Non-pigmented ciliary epithelial cell (primary cell): ENCODE data around the gene PLEKHG2.

Experiments used
- DNase-seq: peaks from one replicate; pipeline ENCODE4 v3.0.0-alpha.2; 2010; ENCODE audit warnings: low read depth

PLEKHG2 gene

DNA sequence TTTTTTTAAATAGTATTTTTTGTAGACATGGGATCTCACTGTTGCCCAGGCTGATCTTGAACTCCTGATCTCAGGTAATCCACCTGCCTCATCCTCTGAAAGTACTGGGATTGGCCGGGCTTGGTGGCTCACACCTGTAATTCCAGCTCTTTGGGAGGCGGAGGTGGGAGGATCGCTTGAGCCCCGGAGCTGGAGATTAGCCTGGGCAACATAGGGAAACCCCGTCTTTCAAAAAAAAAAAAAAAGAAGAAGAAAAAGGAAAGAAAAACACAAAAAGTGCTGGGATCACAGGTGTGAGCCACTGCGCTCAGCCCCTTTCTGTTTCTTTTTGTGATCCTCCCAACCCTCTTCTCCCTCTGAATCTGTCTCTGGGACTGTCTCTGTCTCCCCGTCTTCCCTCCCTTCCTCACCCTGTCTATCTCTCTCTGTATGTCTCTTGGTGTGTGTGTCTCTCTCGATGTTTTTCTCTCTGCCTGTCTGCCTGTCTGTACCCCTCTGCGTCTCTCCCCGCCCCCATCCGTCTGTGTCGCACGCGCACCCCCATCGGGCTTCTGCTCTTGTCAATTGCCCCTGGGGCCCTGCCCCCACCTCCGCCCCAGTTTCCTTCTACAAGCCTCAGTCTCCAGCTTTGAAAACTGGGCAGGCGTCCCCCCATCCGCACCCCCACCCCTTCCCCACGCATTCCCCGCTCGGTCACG, 6.4 kb upstream of the PLEKHG2 start:
- no peak for DNase-seq

GRCh38 chr19:39406656-39407409, 5.6 kb upstream of the PLEKHG2 start, which contains the start of gene ZFP36:
Gene ZFP36 (plus strand): TSS chr19:39406847. CDS start chr19:39406905, 58 bp downstream.
- DNase-seq: no peak

- no peak for DNase-seq
Observed at GRCh38 chr19:39407410-39407659, 5.1 kb upstream of the PLEKHG2 start.

DNA sequence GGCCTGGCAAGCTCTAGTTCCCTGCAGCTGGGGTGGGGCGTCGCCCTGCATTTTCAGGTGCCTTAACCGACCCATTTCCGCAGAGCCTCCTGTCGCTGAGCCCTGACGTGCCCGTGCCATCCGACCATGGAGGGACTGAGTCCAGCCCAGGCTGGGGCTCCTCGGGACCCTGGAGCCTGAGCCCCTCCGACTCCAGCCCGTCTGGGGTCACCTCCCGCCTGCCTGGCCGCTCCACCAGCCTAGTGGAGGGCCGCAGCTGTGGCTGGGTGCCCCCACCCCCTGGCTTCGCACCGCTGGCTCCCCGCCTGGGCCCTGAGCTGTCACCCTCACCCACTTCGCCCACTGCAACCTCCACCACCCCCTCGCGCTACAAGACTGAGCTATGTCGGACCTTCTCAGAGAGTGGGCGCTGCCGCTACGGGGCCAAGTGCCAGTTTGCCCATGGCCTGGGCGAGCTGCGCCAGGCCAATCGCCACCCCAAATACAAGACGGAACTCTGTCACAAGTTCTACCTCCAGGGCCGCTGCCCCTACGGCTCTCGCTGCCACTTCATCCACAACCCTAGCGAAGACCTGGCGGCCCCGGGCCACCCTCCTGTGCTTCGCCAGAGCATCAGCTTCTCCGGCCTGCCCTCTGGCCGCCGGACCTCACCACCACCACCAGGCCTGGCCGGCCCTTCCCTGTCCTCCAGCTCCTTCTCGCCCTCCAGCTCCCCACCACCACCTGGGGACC, 4.6 kb upstream of the PLEKHG2 start:
- no peak for DNase-seq

- no peak for DNase-seq
Observed at GRCh38 chr19:39408392-39409207, 3.9 kb upstream of the PLEKHG2 start.

- no peak for DNase-seq
Observed at GRCh38 chr19:39409208-39410016, 3.1 kb upstream of the PLEKHG2 start.

GRCh38 chr19:39410017-39410830, 2.2 kb upstream of the PLEKHG2 start:
- no peak for DNase-seq

DNA sequence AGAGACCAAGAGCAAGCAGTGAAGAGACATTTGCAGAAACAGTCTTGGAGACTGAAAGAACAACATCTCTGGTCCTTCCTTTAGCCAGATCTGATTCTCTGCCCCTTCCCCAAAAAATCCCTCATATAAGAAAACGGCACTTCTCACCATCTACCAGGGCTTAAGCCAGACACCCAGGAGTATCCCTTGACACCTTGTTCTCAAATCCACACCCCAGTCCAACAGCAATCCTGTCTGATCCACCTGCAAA, 1.7 kb upstream of the PLEKHG2 start:
- DNase-seq: no peak

GRCh38 chr19:39411081-39411831, 1.2 kb upstream of the PLEKHG2 start:
- DNase-seq: no peak

- peak; percentile 72 for DNase-seq
Observed at GRCh38 chr19:39411832-39412099, 703 bp upstream of the PLEKHG2 start.

GRCh38 chr19:39412867-39413271, 400 bp downstream of the PLEKHG2 start:
- no peak for DNase-seq

DNA sequence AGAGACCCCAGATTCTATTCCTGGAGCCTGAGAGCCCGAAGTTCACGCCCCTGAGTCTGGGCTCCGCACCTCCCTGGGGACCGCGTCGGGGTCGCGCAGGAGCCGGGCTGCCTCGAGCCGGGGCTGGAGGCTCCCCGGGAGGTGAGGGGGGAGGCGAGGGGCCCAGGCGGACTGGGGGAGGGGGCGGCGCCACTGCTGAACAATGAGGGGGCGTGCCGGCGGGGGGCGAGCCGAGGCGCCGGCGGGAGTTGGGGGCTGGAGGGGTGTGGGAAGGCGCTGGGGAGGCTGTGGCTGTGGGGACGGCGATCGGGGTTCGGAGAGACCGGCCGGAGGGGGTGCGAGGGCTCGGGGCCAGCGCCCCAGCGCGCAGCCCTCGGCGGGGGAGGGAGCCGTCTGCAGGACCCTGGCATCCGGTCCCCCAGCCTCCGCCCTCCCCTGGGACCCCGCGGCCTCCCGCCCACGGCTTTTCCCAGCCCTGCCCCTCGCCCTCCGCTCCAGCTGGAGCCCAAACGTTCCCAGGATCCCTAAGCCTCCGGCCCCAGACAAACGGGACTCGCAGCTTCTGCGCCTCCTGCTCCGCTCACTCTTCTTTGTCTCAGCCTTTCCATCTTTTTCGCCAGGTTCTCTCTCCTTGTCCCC, 922 bp downstream of the PLEKHG2 start:
- DNase-seq: no peak

DNA sequence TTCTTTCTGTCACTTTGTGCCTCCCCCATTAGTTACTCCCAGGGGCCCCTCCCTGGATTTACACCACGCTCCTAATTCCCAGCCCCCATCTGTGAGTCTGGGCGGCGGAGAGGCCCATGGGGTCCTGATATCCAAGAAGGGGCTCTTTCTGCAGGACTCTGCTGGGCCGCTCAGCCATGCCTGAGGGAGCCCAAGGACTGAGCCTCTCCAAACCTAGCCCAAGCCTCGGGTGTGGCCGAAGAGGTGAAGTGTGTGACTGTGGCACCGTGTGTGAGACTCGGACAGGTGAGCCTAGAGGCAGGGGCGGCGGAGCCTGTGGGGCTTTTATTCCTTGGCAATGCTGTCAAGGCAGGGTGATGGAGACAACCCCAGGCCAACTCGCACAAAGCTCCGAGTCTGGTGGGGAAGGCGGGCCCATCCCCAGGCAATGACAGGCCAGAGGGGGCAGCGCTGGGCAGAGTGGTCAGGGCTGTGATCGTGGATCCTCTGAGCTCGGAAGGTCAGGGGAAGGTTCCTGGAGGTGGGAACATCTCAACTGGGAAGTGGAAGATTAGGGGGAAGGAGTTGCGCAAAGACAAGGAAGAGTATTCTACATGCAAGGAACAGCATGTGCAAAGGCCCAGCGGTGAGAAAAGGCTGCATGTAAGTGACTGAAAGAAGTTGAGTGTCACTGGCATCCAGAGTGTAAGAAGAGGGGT, 1.6 kb downstream of the PLEKHG2 start:
- no peak for DNase-seq

DNA sequence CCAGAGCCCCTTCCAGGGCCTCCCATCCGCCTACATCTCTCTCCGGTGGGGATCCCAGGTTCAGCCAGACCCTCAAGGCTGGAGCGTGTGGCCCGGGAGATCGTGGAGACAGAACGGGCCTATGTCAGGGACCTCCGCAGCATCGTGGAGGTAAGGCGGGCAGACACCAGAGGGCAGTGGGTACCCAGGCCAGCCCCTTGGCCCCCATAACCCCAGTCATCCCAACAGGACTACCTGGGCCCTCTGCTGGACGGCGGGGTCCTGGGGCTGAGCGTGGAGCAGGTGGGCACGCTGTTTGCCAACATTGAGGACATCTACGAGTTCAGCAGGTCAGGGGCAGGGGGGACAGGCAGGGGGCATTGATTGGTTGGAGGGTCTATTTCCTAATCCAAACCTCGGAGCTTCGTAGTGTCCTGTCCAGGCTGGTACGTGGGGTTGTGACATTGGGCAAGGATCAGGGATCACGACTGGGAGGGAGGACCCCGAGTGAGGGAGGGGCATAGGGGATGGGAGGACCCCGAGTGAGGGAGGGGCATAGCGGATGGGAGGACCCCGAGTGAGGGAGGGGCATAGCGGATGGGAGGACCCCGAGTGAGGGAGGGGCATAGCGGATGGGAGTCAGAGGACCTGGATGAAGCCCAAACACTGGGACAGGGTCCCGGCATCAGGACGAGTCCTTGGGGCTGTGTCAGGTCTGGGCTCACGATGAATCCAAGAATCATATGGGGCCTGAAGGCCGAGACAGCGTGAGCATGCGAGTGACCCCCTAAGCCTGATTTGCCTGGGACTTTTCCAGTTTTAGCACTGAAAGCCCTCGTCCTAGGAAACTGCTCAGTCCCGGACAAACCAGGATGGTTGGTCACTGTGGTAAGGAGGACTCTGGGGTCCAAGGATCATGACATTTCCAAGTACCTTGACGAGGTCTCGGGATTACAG, 2.9 kb downstream of the PLEKHG2 start:
- no peak for DNase-seq

GRCh38 chr19:39416152-39417120, 4.0 kb downstream of the PLEKHG2 start:
- DNase-seq: no peak

GRCh38 chr19:39417463-39418181, 5.2 kb downstream of the PLEKHG2 start:
- DNase-seq: no peak
